LNCAP (cell line): ENCODE results near the gene SERPINB5.
A peak's percentile ranks its signal among the peaks of the same experiment; 100 is the strongest.

ENCODE experiments used
- CTCF ChIP-seq: fragments of 450-650 bp; IDR thresholded peaks from 2 replicates; pipeline ENCODE4 v1.5.1; 2017; ENCODE audit warnings: mild to moderate bottlenecking

SERPINB5 gene

GRCh38 chr18:63514326-63514725, 37.6 kb downstream of the SERPINB5 start:
- no peak for TF ChIP-seq CTCF

- TF ChIP-seq CTCF, result no peak
Observed at GRCh38 chr18:63514888-63515678, 38.3 kb downstream of the SERPINB5 start.

- no peak for TF ChIP-seq CTCF
Observed at GRCh38 chr18:63515801-63516200, 39.0 kb downstream of the SERPINB5 start.

GRCh38 chr18:63518178-63519012, 41.6 kb downstream of the SERPINB5 start:
- peak; percentile 77 for TF ChIP-seq CTCF

- no peak for TF ChIP-seq CTCF
Observed at GRCh38 chr18:63520053-63520685, 43.4 kb downstream of the SERPINB5 start.

- TF ChIP-seq CTCF, result no peak; the same call in 1 of the 2 replicates
Observed at GRCh38 chr18:63523660-63524059, 46.9 kb downstream of the SERPINB5 start.

- TF ChIP-seq CTCF, result no peak
Observed at GRCh38 chr18:63527251-63527650, 50.5 kb downstream of the SERPINB5 start.
